ENCODE data around the gene SNAI1.

SNAI1 gene

DNA sequence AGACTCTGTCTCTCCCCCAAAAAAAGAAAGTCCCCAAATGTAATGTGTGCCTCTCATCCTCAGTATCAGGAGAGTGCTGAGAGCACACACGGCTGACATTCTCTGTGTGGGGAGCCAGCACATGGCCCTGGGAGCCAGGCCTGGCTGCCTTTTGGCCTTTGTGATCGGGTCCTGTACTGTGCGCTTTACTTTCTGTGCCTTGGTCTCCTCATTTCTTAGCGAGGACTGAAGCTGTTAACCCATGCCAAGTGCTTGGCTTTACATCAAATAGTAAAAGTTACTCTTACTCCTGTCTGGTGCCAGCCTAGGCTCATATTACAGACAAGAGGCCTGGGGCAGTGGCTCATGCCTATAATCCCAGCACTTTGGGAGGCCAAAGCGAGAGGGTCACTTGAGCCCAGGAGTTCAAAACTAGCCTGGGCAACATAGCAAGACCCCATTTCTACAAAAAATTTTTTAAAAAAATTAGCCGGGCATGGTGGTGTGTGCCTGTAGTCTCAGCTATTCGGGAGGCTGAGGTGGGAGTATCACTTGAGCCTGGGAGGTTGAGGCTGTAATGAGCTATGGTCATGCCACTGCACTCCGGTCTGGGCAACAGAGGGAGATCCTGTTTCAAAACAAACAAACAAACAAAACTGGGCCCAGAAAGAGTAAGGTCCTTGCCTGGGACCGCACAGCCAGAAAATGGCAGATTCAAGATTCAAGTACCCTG, 50.3 kb downstream of the SNAI1 start:
- FAIRE-seq: no peak

DNA sequence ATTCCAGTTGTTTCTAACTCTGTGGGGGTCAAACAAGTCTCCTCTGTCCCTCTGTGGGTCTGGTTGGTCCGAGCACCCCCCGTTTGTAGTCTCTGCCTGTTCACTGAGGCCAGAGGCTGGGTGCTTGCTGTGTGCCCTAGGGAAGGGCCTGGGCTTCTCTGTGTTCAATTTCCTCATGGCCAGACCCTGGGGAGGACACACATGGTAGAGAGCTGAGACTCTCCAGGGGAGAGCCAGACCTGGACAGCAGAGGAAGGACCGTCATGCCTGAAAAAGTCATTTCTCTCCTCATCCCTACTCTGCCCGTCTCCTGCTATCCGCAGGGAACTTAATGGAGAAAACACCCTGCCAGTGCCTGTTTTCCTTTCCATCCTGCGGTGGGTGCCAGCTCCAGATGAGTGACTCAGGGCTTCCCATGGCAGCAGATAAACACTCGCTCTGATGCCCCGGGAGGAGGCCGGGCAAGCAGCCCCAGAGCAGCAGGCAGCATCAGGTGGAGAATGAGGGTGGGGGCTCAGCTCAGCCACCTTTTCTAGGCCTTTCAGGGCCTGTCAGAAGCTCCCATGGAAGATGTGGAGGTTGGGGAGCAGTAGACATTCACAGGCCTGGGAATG, 51.9 kb downstream of the SNAI1 start:
- peak; percentile 87 for DNase-seq (ENCODE audit: low spot score)
- no peak for FAIRE-seq

More for the DNA sequence above, 50.3 kb downstream of the SNAI1 start:
- no peak for DNase-seq (ENCODE audit: low spot score)

- DNase-seq (ENCODE audit: low spot score): no peak
- FAIRE-seq: no peak
These were observed 53.9 kb downstream of the SNAI1 start for GRCh38 chr20:50036703-50037102.

- DNase-seq (ENCODE audit: low spot score) (no peak), FAIRE-seq (no peak)
These were observed 54.3 kb downstream of the SNAI1 start for GRCh38 chr20:50037123-50037522.

DNA sequence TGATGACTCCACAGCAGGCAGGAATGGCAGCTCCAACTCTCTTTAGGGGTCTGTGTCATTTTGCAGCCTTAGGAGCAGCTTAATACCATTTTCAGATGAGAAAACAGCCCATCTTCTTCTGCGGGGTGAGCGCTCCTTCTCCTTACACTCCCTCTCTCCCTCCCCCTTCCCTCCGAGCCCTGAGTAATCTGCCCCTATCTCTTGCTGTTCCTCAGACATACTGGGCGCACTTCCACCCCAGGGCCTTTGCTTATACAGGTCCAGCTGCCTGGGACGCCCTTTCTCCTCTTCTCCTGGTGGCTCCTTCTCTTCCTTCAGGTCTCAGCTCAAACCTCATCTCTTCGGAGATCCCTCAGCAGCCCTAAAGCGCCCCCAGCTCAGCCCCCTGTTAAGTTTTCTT, 54.8 kb downstream of the SNAI1 start:
- no peak for FAIRE-seq
- no peak for DNase-seq (ENCODE audit: low spot score)

GRCh38 chr20:50038169-50038568, 55.4 kb downstream of the SNAI1 start:
- no peak for FAIRE-seq

More at GRCh38 chr20:50038169-50038568, 55.4 kb downstream of the SNAI1 start:
- no peak for DNase-seq (ENCODE audit: low spot score)

All from urothelium cell line (cell line).